Inflammatory macrophage treated with lipopolysaccharide for 4 hours (primary cell): ENCODE results near the gene SCARF2.
A peak's percentile ranks its signal among the peaks of the same experiment; 100 is the strongest.
"Not testable (repeated sequence)": the region's sequence is repeated elsewhere in the genome, so short reads cannot be mapped to it uniquely, and the experiment has no call there.

Source experiments
- DNase-seq: peaks from one replicate; pipeline ENCODE4 v3.0.0-alpha.2; 2020

SCARF2 gene

GRCh38 chr22:20459152-20459542, 21.5 kb upstream of the SCARF2 start:
- no peak for DNase-seq

GRCh38 chr22:20458530-20459151, 21.0 kb upstream of the SCARF2 start:
- no peak for DNase-seq

- no peak for DNase-seq
Observed at GRCh38 chr22:20457506-20458240, 20.0 kb upstream of the SCARF2 start.

GRCh38 chr22:20456722-20457076, 19.1 kb upstream of the SCARF2 start:
- DNase-seq, result no peak

GRCh38 chr22:20456064-20456721, 18.6 kb upstream of the SCARF2 start:
- peak; percentile 80 for DNase-seq

GRCh38 chr22:20455709-20456063, 18.1 kb upstream of the SCARF2 start:
- no peak for DNase-seq

- no peak for DNase-seq
Observed at GRCh38 chr22:20453222-20453621, 15.6 kb upstream of the SCARF2 start.

GRCh38 chr22:20451920-20452319, 14.3 kb upstream of the SCARF2 start:
- DNase-seq, result no peak

GRCh38 chr22:20451129-20451778, 13.6 kb upstream of the SCARF2 start:
- not testable (repeated sequence) for DNase-seq

- DNase-seq, result no peak
Observed at GRCh38 chr22:20450551-20450906, 12.9 kb upstream of the SCARF2 start.

- DNase-seq, result no peak
Observed at GRCh38 chr22:20449819-20450550, 12.4 kb upstream of the SCARF2 start.

GRCh38 chr22:20448630-20449029, 11.0 kb upstream of the SCARF2 start:
- no peak for DNase-seq

GRCh38 chr22:20446383-20446970, 8.9 kb upstream of the SCARF2 start:
- no peak for DNase-seq

GRCh38 chr22:20444325-20444724, 6.7 kb upstream of the SCARF2 start:
- no peak for DNase-seq

- no peak for DNase-seq
Observed at GRCh38 chr22:20442485-20443284, 5.1 kb upstream of the SCARF2 start.

- DNase-seq, result no peak
Observed at GRCh38 chr22:20441631-20442484, 4.2 kb upstream of the SCARF2 start.

GRCh38 chr22:20440637-20441591, 3.3 kb upstream of the SCARF2 start:
- DNase-seq, result no peak

- no peak for DNase-seq
Observed at GRCh38 chr22:20439928-20440575, 2.4 kb upstream of the SCARF2 start.

GRCh38 chr22:20439556-20439927, 1.9 kb upstream of the SCARF2 start:
- DNase-seq, result no peak
